ENCODE data around the gene NT5C1A.
A peak's percentile ranks its signal among the peaks of the same experiment; 100 is the strongest.

Gene NT5C1A

DNA sequence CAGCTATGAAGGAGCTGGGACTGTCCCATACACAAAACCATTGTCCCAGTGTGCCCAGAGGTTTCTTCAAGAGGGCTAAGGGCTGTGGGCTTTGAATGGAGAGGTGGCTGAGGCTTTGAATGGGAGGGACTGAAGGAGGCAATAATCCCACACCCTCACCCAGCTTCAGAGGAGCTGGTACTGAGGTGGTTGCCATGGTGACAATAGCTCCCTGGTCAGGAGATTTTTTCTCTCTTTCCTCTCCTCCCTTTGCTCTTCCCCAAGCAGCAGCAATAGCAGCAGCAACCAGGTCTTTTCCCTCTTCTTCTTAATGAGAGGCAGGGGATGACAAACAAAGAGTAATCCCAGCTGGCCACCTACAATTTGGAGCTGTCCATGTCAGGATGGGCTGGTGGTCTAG lies 17.7 kb upstream of the NT5C1A start:
- DNase-seq (ENCODE audit: low spot score): no peak

GRCh38 chr1:39689214-39689613 lies 17.3 kb upstream of the NT5C1A start:
- DNase-seq (ENCODE audit: low spot score): no peak

- no peak for DNase-seq (ENCODE audit: low spot score)
Observed at GRCh38 chr1:39688706-39689105, 16.8 kb upstream of the NT5C1A start.

GRCh38 chr1:39687243-39687642 lies 15.3 kb upstream of the NT5C1A start:
- DNase-seq (ENCODE audit: low spot score): no peak

DNA sequence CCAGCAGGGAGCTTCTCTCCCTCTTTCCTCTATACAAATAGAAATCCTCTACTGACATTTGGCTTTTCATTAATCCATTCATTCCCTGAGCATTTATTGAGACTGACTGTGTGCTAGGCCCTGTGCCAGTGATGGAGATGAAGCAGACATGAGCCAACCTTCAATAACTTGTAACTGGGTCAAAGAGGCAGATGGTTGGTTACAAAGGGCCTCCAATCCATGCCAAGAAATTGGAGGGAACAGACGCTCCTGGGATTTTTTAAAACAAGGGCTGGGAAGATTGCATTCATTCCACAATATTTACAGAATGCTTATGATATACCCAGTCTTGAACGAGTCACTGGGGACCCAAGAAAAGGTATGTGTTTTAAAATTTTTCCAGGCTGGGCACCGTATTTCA lies 13.2 kb upstream of the NT5C1A start:
- no peak for DNase-seq (ENCODE audit: low spot score)

GRCh38 chr1:39684313-39684664 lies 12.4 kb upstream of the NT5C1A start:
- no peak for DNase-seq (ENCODE audit: low spot score)

DNA sequence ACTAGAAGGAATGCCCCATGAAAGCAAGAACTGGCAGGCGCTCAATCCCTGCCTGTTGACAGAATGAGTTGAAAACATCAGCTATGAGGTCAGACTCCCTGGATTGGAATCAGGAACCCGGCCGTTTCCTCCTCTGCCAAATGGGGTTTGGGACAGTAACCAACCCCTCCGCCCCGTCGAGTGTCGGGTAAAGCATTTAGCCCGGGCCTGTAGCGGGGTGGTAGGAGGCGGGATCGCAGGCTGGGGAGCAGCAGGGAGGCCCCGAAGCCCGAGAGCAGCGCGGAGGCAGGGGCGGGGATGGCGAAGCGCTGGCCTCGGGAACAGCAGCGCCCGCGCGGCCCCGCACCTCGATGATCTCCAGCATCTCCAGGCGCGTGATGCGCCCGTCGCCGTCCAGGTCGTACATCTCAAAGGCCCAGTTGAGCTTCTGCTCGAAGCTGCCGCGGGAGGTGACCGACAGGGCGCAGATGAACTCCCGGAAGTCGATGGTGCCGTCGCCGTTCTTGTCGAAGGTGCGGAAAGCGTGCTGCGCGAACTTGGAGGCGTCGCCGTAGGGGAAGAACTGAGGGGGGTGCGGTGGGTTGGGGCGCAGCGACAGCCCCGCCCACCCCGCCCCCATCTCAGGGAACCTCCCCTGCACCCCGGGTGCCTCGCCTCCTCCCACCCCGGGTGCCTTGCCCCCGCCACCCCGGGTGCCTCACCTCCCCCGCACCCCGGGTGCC lies 11.8 kb upstream of the NT5C1A start:
- no peak for DNase-seq (ENCODE audit: low spot score)

DNA sequence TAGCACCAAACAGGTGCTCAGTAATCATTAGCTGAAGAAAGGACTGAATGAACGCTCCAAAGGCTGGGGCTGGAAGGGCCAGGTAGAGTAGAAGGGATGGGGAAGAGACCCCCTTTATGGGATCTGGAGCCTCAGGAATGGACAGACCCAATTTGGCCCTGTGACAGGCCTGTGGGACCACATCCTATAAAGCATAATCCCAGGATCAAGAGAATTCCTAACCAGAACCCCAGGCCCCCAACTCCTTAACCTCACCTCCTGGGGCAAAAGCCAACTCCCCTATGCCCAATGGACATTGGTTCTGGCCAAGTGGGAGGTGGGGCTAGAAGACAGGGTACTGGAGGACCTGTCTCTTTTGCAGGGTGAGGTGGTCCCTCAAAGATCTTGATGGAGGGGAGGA lies 10.1 kb upstream of the NT5C1A start:
- no peak for DNase-seq (ENCODE audit: low spot score)

GRCh38 chr1:39681294-39681693 lies 9.4 kb upstream of the NT5C1A start:
- no peak for DNase-seq (ENCODE audit: low spot score)

- no peak for DNase-seq (ENCODE audit: low spot score)
Observed at GRCh38 chr1:39680751-39681150, 8.8 kb upstream of the NT5C1A start.

DNA sequence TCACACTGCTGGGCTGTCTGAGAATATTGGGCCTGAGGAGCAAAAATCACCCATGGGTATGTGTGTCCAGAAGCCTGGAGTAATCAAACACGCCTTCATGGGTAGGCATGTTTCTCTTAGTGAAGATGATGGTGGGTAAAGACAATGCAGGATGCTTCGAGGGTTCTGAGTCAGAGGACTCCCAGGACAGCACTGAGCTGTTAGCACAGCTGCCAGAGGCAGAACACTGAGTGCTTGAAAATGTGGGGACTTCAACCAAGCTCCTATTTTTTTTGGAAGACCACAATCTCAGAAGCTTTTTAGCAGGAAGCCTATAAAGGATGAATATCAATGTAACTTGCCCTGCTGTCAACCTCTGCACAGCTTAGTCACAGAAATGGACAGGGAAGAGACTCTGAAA lies 7.9 kb upstream of the NT5C1A start:
- no peak for DNase-seq (ENCODE audit: low spot score)

DNA sequence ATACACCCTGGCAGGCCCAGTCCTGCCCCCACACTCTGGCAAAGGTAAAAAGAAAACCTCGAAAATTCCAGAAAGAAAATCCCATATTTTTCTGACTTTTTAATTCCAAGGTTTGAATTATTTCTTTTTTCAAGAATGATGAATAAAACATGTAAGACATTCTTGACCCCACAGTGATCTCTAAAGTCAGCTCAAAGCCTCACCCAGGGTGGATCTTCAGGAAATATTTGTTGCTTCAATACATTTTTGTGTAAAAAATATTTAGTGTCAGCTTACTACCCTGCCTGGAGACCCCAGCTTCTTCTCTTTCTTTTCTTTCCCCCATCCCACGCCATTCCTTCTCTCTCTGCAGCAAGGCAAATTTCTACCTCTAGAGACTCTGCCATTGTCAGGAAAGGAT lies 7.0 kb upstream of the NT5C1A start:
- no peak for DNase-seq (ENCODE audit: low spot score)

GRCh38 chr1:39677645-39678044 lies 5.7 kb upstream of the NT5C1A start:
- DNase-seq (ENCODE audit: low spot score): no peak

DNA sequence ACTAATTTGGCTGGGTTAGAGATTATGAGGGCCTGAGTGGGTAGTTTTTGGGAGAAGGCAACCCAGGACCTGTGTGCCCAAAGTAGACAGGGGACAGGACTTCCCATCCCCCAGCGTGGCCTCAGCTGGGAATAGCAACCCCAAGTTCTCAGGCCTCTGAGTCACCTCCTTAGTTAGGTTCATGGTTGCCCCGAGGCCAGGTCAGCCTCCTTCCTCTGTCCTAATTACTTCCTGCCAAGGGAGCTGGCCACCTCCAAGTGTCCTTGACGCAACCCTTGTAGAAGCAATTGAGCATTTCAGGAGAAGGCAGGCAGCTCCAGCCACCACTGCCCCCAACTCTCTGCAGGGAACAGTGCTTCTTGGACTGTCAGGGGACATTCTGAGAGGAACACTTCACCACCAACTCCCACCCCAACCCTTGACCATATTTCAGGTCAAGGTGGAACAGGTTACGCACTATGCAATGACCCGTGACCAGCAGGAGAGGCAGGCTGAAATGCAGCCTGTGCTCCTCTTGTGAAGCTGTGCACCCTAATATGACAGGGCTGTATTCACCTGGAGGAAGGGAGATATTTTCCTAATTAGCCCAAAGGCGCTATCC lies 5.1 kb upstream of the NT5C1A start:
- DNase-seq (ENCODE audit: low spot score): no peak

DNA sequence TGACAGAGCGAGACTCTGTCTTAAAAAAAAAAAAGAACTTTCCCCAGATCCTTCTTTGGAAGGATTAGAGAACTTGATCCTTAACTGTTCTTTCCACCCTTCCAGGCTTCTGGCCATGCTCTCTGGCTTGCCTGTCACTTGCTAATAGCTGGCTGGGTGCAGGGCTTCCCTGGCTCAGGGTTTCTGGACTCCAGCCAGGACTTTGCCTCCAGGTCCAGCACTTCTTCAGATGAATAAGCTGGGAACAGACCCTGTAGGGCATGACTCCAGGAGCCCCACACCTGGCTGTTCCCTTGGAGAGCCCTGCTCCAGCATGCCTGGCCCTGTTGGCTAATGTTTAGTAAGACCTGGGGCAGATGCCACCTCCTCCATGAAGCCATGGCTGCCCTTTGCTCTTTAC lies 3.3 kb upstream of the NT5C1A start:
- DNase-seq (ENCODE audit: low spot score): no peak

DNA sequence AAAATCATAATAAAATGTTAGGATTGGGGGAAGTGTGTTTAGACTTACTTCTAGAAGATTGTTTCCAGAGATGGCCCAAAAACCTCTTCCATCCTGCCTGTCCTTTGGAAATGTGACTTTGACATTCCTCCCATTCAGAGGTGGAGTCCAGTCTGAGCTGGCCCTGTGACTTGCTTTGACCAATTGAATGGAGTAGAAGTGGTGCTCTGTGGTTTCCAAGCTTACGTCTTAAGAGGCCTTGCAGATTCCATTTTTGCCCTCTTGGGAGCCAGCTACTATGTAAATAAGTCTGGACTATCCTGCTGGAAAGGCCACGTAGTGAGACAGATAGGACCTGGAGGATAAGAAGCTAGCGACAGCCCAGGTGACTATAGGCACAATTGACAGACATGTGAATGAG lies 1.3 kb upstream of the NT5C1A start:
- DNase-seq (ENCODE audit: low spot score): no peak

DNA sequence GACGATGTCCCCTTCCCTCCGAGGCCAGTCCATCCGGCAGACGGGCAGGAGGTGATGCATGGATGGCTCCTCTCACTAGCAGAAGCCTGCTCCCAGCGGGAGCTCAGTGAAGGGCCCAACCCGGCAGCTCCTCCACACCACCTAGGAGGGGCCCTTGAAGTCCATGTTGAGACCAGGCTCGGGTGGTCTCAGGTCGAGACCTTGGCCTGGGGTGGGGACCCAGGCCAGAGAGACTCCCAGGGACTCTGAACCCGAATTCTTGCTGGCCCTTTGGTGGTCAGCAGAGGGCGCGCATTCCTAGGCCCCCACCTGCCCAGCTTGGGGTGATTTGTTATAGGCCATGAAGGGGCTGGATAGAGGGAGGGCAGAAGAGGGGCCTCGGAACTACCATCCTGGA lies 642 bp upstream of the NT5C1A start:
- peak; percentile 38 for DNase-seq (ENCODE audit: low spot score)

DNA sequence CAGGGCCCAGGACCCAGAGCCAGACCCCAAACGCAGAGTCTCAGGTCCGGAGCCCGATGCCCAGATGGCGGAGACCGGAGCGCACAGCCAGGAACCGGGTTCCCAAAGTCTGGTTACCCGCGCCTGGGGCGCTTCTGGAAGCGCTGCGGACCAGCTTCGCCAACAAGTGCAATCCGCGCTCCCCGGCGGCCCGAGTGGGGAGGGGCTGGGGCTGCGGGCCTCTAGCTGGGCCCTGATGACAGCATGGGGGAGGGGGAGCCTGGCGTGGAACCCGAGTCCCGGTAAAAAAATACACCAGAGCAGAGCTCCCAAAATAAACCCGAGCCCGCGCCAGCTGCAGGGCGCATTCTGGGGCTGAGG lies 494 bp downstream of the NT5C1A start:
- DNase-seq (ENCODE audit: low spot score): no peak

DNA sequence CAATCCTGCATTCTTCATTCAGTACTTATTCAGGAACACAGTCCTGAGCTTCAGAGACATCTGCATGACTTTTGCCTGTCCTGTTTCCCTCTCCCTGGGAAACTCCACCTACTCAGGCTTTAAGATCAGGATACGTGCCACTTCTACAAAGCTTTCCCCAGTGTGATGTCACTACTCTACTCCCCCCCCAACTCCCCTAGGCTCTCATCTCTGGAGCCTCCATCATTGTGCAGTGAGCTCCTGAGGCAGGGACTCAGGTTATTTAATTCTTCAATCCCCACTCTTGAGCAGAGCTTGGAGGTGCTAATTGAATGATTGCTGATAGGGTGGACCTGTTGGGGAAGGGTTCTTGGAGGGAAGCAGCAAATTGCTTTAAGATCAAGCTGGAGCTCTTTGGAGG lies 1.2 kb downstream of the NT5C1A start:
- DNase-seq (ENCODE audit: low spot score): no peak

DNA sequence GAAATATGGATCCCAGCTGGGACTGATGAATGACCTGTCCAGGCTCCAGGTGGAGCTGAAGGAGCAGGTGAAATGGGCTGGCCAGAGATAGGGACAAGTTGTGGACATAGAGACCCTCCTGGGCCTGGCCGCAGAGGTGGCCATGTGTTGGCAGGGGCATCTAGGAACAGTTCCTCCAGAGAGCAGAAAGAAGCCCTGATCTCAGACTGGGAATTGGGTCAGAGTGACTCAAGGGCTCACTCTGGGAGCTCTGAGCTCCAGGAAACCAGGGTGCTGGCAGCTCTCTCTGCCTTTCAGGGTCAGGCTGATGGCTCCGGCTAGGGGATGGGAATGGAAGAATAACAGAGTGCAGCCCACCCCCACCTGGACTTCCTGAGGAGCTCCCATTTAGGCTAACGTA lies 3.0 kb downstream of the NT5C1A start:
- no peak for DNase-seq (ENCODE audit: low spot score)

DNA sequence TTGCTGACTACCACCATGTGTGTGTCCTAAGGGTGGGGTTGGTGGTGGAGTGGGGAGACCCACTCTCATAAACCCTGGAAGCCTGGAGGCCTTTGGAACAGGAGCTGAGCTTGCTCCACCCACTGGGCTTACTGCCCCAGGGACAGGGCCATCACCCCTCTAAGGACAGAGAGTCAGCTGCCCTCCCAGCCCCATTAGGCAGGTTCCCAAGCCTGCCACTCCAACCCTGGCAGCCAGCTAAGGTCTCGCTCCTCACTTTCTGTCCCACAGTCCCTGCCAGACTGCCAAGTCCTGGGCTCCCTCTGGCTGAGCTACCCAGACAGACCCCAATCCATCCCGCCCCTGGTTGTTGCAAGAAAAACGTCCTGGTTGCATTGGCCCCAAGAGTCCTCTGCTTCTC lies 3.8 kb downstream of the NT5C1A start:
- DNase-seq (ENCODE audit: low spot score): no peak

DNA sequence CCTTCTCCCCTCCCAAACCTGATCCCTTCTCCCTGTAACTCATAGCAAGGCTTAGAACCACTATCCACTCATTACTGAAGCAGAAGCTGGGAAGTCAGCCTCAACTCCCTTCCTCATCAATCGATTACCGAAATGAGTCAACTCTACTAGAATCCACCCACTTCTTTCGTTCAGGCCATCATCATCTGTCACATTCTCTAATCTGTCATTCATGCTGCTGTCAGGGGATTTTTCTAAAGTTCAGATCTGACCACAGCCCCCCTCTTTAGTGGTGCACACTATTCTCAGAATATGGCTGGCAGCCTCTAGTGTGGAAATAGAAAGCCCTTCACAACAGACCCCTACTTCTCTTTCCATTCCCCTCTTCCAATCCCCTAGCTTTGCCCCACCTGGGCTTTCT lies 5.1 kb downstream of the NT5C1A start:
- no peak for DNase-seq (ENCODE audit: low spot score)

DNA sequence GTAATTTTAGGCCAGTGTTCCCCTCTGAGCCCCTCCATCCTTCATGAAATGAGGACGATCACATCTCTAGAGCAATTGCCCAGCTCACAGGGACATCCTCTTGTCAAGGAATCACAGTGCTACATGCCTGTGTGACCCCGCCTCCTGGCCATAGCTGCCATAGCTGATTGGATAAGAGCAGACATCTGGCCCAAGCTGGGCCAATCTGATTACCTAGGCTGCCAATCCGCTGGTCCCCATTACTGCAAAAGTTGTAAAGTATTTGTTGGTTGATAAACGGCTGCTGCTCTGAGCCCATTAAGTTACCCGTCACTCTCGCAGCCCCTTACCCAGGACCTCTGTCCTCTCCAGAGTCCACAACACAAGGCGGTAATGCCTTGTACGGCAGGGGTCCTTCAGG lies 8.3 kb downstream of the NT5C1A start:
- DNase-seq (ENCODE audit: low spot score): no peak

DNA sequence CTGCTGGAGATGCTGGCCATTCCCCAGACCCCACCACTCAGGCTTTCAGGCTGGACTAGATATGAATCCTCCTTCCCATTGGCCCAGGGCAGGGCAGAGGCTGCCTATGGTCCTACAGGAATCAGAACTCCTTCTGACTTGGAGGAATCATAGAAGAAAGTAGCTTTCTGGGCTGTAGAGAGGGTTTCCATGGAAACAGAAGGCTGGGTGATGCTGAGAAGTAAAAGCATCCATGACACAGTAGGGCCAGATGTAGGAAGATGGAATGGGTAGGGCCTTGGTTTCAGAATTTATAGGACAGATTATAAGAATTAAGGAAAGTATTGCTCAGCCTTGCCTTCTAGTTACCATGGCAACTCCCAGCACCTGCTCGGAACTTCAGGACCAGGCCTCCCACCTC lies 9.0 kb downstream of the NT5C1A start:
- no peak for DNase-seq (ENCODE audit: low spot score)

GRCh38 chr1:39659538-39659937 lies 12.4 kb downstream of the NT5C1A start:
- DNase-seq (ENCODE audit: low spot score): no peak
